Measurements from ENCODE around the gene IFNA1.

DNA sequence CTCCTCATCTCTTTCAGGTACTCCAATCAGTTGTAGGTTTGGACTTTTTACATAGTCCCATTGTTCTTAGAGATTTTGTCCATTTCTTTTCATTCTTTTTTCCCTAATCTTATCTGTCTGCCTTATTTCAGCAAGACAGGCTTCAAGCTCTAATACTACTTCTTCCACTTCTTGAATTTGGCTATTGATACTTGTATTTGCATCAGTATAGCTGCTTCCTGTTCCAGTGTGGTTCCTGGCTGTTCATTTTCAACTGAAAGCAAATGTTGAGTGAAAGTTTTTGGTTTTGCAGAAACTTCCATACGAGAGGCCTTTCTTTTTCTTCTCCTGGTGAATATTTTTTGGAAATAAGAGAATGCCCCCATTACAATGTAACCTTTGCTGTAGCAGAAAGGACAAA, 12.0 kb upstream of the IFNA1 start:
- no peak for TF ChIP-seq POLR2A (IDR thresholded peaks at IDR 0.05)
- no peak for TF ChIP-seq CTCF (IDR thresholded peaks at IDR 0.05)

Measured in testis (tissue), 2 donors.